ENCODE data around the gene CDK17.

CDK17 gene

DNA sequence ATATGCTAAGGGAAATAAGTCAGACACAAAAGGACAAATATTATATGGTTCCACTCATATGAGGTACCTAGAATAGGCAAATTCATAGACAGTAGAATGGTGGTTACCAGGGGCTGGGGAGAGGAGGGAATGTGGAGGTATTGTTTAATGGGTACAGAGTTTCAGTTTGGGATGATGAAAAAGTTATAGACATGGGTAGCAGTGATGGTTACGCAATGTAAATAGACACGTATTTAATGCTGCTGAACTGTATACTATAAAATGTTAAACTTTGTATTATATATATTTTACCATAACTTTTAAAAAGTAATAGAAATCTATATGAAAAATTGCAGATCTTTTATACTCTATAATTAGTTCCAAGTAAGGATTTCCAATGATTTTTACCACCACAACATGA lies 71.2 kb downstream of the CDK17 start:
- in situ Hi-C loops (cut with HindIII; ENCODE audit: low sequenced_read_pairs): no loop called here

DNA sequence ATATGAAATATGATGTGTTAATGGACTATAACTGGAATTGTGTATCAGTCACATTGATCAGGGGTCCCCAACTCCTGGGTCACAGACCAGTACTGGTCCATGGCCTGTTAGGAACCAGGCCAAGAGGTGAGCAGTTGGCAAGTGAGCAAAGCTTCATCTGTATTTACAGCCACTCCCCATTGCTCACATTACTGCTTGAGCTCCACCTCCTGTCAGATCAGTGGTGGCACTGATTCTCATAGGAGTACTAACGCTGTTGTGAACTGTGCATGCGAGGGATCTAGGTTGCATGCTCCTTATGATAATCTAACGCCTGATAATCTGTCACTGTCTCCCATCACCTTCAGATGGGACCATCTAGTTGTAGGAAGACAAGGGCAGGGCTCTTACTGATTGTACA lies 72.3 kb downstream of the CDK17 start:
- no peak for DNase-seq (ENCODE audit: low read depth)
- in situ Hi-C loops (cut with HindIII; ENCODE audit: low sequenced_read_pairs): no loop called here
- TF ChIP-seq, protein P1, sequence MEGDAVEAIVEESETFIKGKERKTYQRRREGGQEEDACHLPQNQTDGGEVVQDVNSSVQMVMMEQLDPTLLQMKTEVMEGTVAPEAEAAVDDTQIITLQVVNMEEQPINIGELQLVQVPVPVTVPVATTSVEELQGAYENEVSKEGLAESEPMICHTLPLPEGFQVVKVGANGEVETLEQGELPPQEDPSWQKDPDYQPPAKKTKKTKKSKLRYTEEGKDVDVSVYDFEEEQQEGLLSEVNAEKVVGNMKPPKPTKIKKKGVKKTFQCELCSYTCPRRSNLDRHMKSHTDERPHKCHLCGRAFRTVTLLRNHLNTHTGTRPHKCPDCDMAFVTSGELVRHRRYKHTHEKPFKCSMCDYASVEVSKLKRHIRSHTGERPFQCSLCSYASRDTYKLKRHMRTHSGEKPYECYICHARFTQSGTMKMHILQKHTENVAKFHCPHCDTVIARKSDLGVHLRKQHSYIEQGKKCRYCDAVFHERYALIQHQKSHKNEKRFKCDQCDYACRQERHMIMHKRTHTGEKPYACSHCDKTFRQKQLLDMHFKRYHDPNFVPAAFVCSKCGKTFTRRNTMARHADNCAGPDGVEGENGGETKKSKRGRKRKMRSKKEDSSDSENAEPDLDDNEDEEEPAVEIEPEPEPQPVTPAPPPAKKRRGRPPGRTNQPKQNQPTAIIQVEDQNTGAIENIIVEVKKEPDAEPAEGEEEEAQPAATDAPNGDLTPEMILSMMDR (IDR thresholded peaks at IDR 0.05; ENCODE audit: low read depth, low read length, missing control alignments): no peak
- H3K4me3 ChIP-seq (ENCODE audit: low read depth, low read length): no peak overlapping the region

More for the DNA sequence above, 71.2 kb downstream of the CDK17 start:
- no peak overlapping the region for H3K4me3 ChIP-seq (ENCODE audit: low read depth, low read length)
- TF ChIP-seq, protein P1 (IDR thresholded peaks at IDR 0.05; ENCODE audit: low read depth, low read length, missing control alignments): no peak
- no peak for DNase-seq (ENCODE audit: low read depth)

DNA sequence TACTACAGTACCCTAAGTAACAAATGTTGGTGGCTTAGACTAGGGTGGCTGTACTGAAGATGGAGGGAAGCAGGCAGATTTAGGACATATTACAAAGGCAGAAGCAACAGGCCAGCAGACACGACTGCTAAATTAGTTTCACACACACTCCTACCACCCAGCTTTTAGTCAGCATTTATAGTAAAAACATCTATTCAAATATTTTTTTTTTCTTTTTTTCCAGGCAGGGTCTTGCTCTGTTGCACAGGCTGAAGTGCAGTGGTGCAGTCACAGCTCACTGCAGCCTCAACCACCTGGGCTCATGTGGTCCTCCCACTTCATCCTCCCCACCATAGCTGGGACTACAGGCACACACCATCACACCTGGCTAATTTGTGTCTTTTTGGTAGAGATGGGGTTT lies 72.9 kb downstream of the CDK17 start:
- in situ Hi-C loops (cut with HindIII; ENCODE audit: low sequenced_read_pairs): no loop called here
- TF ChIP-seq, protein P1 (IDR thresholded peaks at IDR 0.05; ENCODE audit: low read depth, low read length, missing control alignments): no peak
- no peak for DNase-seq (ENCODE audit: low read depth)
- no peak overlapping the region for H3K4me3 ChIP-seq (ENCODE audit: low read depth, low read length)

DNA sequence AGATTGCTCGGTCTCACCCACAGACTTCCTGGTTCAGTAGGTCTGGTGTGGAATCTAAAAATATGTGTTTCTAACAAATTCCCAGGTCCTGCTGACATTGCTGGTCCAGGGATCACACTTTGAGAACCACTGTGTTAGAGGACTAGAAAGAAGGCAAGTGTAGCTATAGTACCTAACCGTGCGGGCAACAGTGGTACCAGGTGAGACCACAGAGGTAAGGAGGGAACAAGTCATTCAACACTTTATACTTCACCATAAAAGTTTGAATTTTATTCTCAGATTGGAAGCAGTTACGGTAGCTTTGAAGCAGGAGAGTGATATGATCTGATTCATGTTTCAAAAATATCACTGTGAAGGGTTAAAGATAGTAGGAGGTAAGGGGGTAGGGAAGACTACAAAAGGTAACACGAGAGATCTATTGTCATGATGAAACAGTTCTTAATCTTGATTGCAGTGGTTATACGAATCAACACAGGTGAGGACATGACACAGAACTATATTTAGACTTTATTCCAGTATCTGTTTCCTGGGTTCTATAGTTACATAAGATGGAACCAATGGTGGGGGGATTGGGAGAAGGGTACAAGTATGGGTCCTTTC lies 73.5 kb downstream of the CDK17 start:
- in situ Hi-C loops (cut with HindIII; ENCODE audit: low sequenced_read_pairs): no loop called here
- DNase-seq (ENCODE audit: low read depth): no peak
- TF ChIP-seq, protein P1 (IDR thresholded peaks at IDR 0.05; ENCODE audit: low read depth, low read length, missing control alignments): no peak

DNA sequence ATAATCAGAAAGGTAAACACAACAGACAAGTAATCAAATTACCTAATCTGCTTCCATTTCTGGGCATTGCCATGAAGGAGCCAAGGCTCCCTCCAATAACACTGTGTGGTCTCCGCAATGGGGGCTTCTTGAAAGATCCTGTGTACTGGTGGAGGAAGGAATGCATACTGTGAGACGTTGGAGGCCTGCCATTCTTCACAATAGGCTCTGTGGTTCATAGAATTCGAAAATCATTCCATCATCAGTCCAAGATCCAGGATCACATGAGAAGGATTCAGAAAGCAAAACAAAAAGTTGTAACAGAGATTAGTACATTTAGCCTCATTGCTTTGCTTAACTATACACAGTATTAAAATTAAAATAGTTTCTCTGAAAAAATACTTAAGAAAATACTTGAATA lies 76.3 kb downstream of the CDK17 start:
- TF ChIP-seq, protein P1 (IDR thresholded peaks at IDR 0.05; ENCODE audit: low read depth, low read length, missing control alignments): no peak
- peak; percentile 91 for DNase-seq (ENCODE audit: low read depth)
- in situ Hi-C loops (cut with HindIII; ENCODE audit: low sequenced_read_pairs): no loop called here
- no peak overlapping the region for H3K4me3 ChIP-seq (ENCODE audit: low read depth, low read length)

More for the DNA sequence above, 73.5 kb downstream of the CDK17 start:
- H3K4me3 ChIP-seq (ENCODE audit: low read depth, low read length): no peak overlapping the region

DNA sequence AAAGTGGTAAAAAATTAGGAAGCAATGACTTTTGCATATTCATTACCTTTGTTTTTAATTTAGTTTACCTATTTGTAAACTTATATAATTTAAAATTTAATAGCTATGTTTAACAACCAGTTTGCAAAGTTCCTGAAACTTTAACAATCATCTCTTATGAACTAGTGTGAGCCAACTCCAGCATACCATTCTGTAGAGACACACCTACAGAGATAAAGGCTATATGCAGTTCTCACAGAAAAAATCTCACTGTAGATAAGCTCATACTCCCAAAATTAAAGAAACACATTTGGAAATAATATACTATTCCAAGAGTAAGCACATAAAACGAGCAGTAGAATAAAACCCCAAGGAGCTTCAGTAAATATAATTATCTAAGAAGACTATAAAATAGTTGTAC lies 77.5 kb downstream of the CDK17 start:
- no peak overlapping the region for H3K4me3 ChIP-seq (ENCODE audit: low read depth, low read length)
- DNase-seq (ENCODE audit: low read depth): no peak
- in situ Hi-C loops (cut with HindIII; ENCODE audit: low sequenced_read_pairs): no loop called here
- TF ChIP-seq, protein P1 (IDR thresholded peaks at IDR 0.05; ENCODE audit: low read depth, low read length, missing control alignments): no peak
